IMR-90 (cell line): ENCODE measurements around the gene WFDC8. TPM values are rescaled to one million over a fixed set of nuclear protein-coding genes. Genes with fewer than 3 reads are reported as not detected.

ENCODE experiments used
- microRNA-seq, 2 experiments: library from miRNA; stranded (forward) in 1 of 2; unstranded in 1 of 2; fragments of 10-50 nt in 1 of 2; fragments of <30 nt in 1 of 2; gene quantifications in 1 of 2; microRNA quantifications in 1 of 2; one replicate each; pipeline versions ENCODE3 to v1.1.0; 2013 to 2020; ENCODE audit not compliant: insufficient read depth in 1 of 2, insufficient read length in 1 of 2, unreplicated experiment in 1 of 2
- polyA plus RNA-seq, 3 experiments: library from polyadenylated mRNA; depleted of rRNA; stranded (reverse); fragments of >200 nt; gene quantifications; 2 replicates each; pipeline ENCODE4 v1.2.3, GENCODE V29; 2012; ENCODE audit warnings: low replicate concordance in 1 of 3
- small RNA-seq, 5 experiments: library from RNA; depleted of rRNA; stranded (forward); fragments of <200 nt; gene quantifications; one replicate each; pipeline ENCODE3, GENCODE V24; 2012
- total RNA-seq: library from RNA; depleted of rRNA; stranded (reverse); fragments of >200 nt; gene quantifications from 2 replicates; pipeline ENCODE4 v1.2.3, GENCODE V29; 2012; rRNA removed

Gene WFDC8
- total and polyA plus RNA-seq, 2 of the 4 experiments (the other 2 are of a cell fraction), result not detected

Small RNAs within 50 kb of the gene (microRNA-seq; reads per million reads assigned to microRNA genes)
- gene AL031663.1 (ENCODE audit: insufficient read depth, insufficient read length) (not detected), gene HSPD1P21 (ENCODE audit: insufficient read depth, insufficient read length) (not detected), gene RNA5SP485 (ENCODE audit: insufficient read depth, insufficient read length) (not detected)

Small RNAs within 50 kb of the gene (small RNA-seq; reads per million reads assigned to genes)
- gene AL031663.1 (0 reads per million in 5 experiments), gene HSPD1P21 (0 reads per million in 5 experiments), gene RNA5SP485 (0 to 1.7 (median 0) reads per million in 5 experiments)

Other genes starting within 250 kb of the WFDC8 start
- 265 and 275 TPM in 2 replicates for gene SDC4, start 230.9 kb downstream of the WFDC8 start, total RNA-seq
- gene SDC4, start 230.9 kb downstream of the WFDC8 start, polyA plus RNA-seq (2012; rRNA removed), result 181 and 203 TPM in 2 replicates
- 12.9 and 16.7 TPM in 2 replicates for gene SYS1, start 216.1 kb downstream of the WFDC8 start, total RNA-seq
- 24.6 and 29.2 TPM in 2 replicates for gene SYS1, start 216.1 kb downstream of the WFDC8 start, polyA plus RNA-seq (2012; rRNA removed)
- not detected in 2 replicates for gene TP53TG5, start 201.0 kb downstream of the WFDC8 start, total RNA-seq
- gene TP53TG5, start 201.0 kb downstream of the WFDC8 start, polyA plus RNA-seq (2012; rRNA removed), result not detected in 2 replicates
- gene DBNDD2, start 171.0 kb downstream of the WFDC8 start, total RNA-seq, result 1.1 and 1.3 TPM in 2 replicates
- 7.8 and 9.3 TPM in 2 replicates for gene DBNDD2, start 171.0 kb downstream of the WFDC8 start, polyA plus RNA-seq (2012; rRNA removed)
- 27.2 and 31.2 TPM in 2 replicates for gene PIGT, start 163.1 kb downstream of the WFDC8 start, total RNA-seq
- gene PIGT, start 163.1 kb downstream of the WFDC8 start, polyA plus RNA-seq (2012; rRNA removed), result 145 and 168 TPM in 2 replicates
- not detected in 2 replicates for gene WFDC2, start 109.5 kb downstream of the WFDC8 start, total RNA-seq
- not detected in 2 replicates for gene WFDC2, start 109.5 kb downstream of the WFDC8 start, polyA plus RNA-seq (2012; rRNA removed)
- not detected in 2 replicates for gene SPINT3, start 63.7 kb downstream of the WFDC8 start, total RNA-seq
- not detected in 2 replicates for gene SPINT3, start 63.7 kb downstream of the WFDC8 start, polyA plus RNA-seq (2012; rRNA removed)
- not detected in 2 replicates for gene WFDC6, start 39.8 kb downstream of the WFDC8 start, total RNA-seq
- gene WFDC6, start 39.8 kb downstream of the WFDC8 start, polyA plus RNA-seq (2012; rRNA removed), result not detected in 2 replicates
- not detected in 2 replicates for gene EPPIN, start 31.9 kb downstream of the WFDC8 start, total RNA-seq
- not detected in 2 replicates for gene EPPIN, start 31.9 kb downstream of the WFDC8 start, polyA plus RNA-seq (2012; rRNA removed)
- not detected in 2 replicates for gene WFDC10A, start 50.5 kb upstream of the WFDC8 start, total RNA-seq
- not detected in 2 replicates for gene WFDC10A, start 50.5 kb upstream of the WFDC8 start, polyA plus RNA-seq (2012; rRNA removed)
- not detected in 2 replicates for gene WFDC9, start 52.0 kb upstream of the WFDC8 start, total RNA-seq
- not detected in 2 replicates for gene WFDC9, start 52.0 kb upstream of the WFDC8 start, polyA plus RNA-seq (2012; rRNA removed)
- not detected in 2 replicates for gene WFDC11, start 91.0 kb upstream of the WFDC8 start, total RNA-seq
- not detected in 2 replicates for gene WFDC11, start 91.0 kb upstream of the WFDC8 start, polyA plus RNA-seq (2012; rRNA removed)
- not detected in 2 replicates for gene WFDC13, start 122.8 kb upstream of the WFDC8 start, total RNA-seq
- gene WFDC13, start 122.8 kb upstream of the WFDC8 start, polyA plus RNA-seq (2012; rRNA removed), result not detected in 2 replicates
- not detected in 2 replicates for gene WFDC10B, start 125.7 kb upstream of the WFDC8 start, total RNA-seq
- gene WFDC10B, start 125.7 kb upstream of the WFDC8 start, polyA plus RNA-seq (2012; rRNA removed), result not detected in 2 replicates
- not detected in 2 replicates for gene SPINT4, start 143.1 kb upstream of the WFDC8 start, total RNA-seq
- not detected in 2 replicates for gene SPINT4, start 143.1 kb upstream of the WFDC8 start, polyA plus RNA-seq (2012; rRNA removed)
- gene WFDC3, start 212.6 kb upstream of the WFDC8 start, total RNA-seq, result 0.18 TPM in 1 of 2 replicates, not detected in the other
- gene WFDC3, start 212.6 kb upstream of the WFDC8 start, polyA plus RNA-seq (2012; rRNA removed), result 0.87 and 1.4 TPM in 2 replicates
- 17.8 and 19.4 TPM in 2 replicates for gene DNTTIP1, start 212.7 kb upstream of the WFDC8 start, total RNA-seq
- 51.0 and 53.7 TPM in 2 replicates for gene DNTTIP1, start 212.7 kb upstream of the WFDC8 start, polyA plus RNA-seq (2012; rRNA removed)
- gene UBE2C, start 233.4 kb upstream of the WFDC8 start, total RNA-seq, result 43.4 and 43.6 TPM in 2 replicates
- 120 and 124 TPM in 2 replicates for gene UBE2C, start 233.4 kb upstream of the WFDC8 start, polyA plus RNA-seq (2012; rRNA removed)
- 0.28 TPM in 1 of 2 replicates, not detected in the other for gene TNNC2, start 248.0 kb upstream of the WFDC8 start, total RNA-seq
- gene TNNC2, start 248.0 kb upstream of the WFDC8 start, polyA plus RNA-seq (2012; rRNA removed), result 0.46 and 0.53 TPM in 2 replicates